Endothelial cell of umbilical vein (primary cell): Measurements from ENCODE around the gene MGARP. TPM values are rescaled to one million over a fixed set of nuclear protein-coding genes. Genes with fewer than 3 reads are reported as not detected.

Experiments used
- BruUV-seq: library from RNA; stranded (reverse); fragments of 400-500 nt; replicated peaks from 2 replicates; lab custom pipeline; 2021; lab: Mats Ljungman, UMichigan
- CTCF ChIA-PET: fragments of 300-600, 350-600 bp; sonication (Branson Sonifier 250); formaldehyde crosslinking; loops from one replicate; lab custom pipeline; 2021; ENCODE audit warnings: antibody characterized with exemption, inconsistent platforms; lab: Charles Lee
- POLR2A ChIA-PET: fragments of 300-600, 350-600 bp; sonication (Branson Sonifier 250); formaldehyde crosslinking; loops from one replicate; lab custom pipeline; 2021; ENCODE audit warnings: antibody characterized with exemption, inconsistent platforms; lab: Charles Lee
- DNase-seq: peaks from one replicate; pipeline ENCODE4 v3.0.0-alpha.2; 2011; ENCODE audit warnings: low read depth, low spot score
- FAIRE-seq: peaks from 2 replicates; lab custom pipeline; 2011; peaks lifted over from hg19 to GRCh38; lab: Jason Lieb, UNC
- H2AFZ ChIP-seq: 2 replicates; pipeline ENCODE4 v1.6.0; 2012; ENCODE audit warnings: low read depth, low read length, control low read depth, inconsistent platforms
- H3K27ac ChIP-seq: 2 replicates; pipeline ENCODE4 v1.5.1; 2011; ENCODE audit warnings: low read depth, mild to moderate bottlenecking, control low read depth, low read length, moderate library complexity; ENCODE audit not compliant: insufficient read depth
- H3K27me3 ChIP-seq, 2 experiments: 2 replicates each; pipeline versions ENCODE4 v1.6.0 to v1.6.1; 2011; ENCODE audit warnings: low read length in 2 of 2, mixed read lengths in 1 of 2; ENCODE audit not compliant: control insufficient read depth in 2 of 2, insufficient read depth in 2 of 2
- H3K36me3 ChIP-seq, 2 experiments: 2 replicates in 1 of 2; 3 replicates in 1 of 2; pipeline ENCODE4 v1.5.1; 2011; ENCODE audit warnings: low read length in 2 of 2, mild to moderate bottlenecking in 1 of 2, moderate library complexity in 1 of 2; ENCODE audit not compliant: control insufficient read depth in 2 of 2, insufficient read depth in 2 of 2; ENCODE audit errors: extremely low read depth in 1 of 2
- H3K4me1 ChIP-seq: 3 replicates; pipeline ENCODE4 v1.5.1; 2011; ENCODE audit warnings: mild to moderate bottlenecking, low read length; ENCODE audit not compliant: control insufficient read depth, insufficient read depth; ENCODE audit errors: extremely low read depth
- H3K4me2 ChIP-seq: 2 replicates; pipeline ENCODE4 v1.6.1; 2011; ENCODE audit warnings: low read length, control low read depth, mixed read lengths; ENCODE audit not compliant: insufficient read depth
- H3K4me3 ChIP-seq, 3 experiments: fragments of 200-600 bp in 1 of 3; sonication (generic), shearing (Covaris generic) in 1 of 3; replicated peaks in 1 of 3; 2 replicates each; pipeline ENCODE4 v1.5.1; 2011 to 2016; ENCODE audit warnings: control low read depth in 3 of 3, low read length in 3 of 3, mild to moderate bottlenecking in 2 of 3, inconsistent platforms in 1 of 3, low read depth in 1 of 3, moderate library complexity in 1 of 3; ENCODE audit not compliant: insufficient read depth in 1 of 3
- H3K79me2 ChIP-seq: 2 replicates; pipeline ENCODE4 v1.6.0; 2012; ENCODE audit warnings: low read length, inconsistent platforms; ENCODE audit not compliant: control insufficient read depth, insufficient read depth
- H3K9ac ChIP-seq: replicated peaks from 2 replicates; pipeline ENCODE3; 2011; ENCODE audit warnings: low read length, control low read depth; ENCODE audit not compliant: insufficient read depth; ENCODE audit errors: extremely low read depth
- H3K9me1 ChIP-seq: replicated peaks from 3 replicates; pipeline ENCODE4 v1.6.0; 2011; ENCODE audit warnings: mild to moderate bottlenecking, low read length; ENCODE audit not compliant: control insufficient read depth, insufficient read depth; ENCODE audit errors: extremely low read depth
- H3K9me3 ChIP-seq: replicated peaks from 2 replicates; pipeline ENCODE4 v1.5.1; 2012; ENCODE audit warnings: low read length, inconsistent platforms; ENCODE audit not compliant: control insufficient read depth, insufficient read depth
- H4K20me1 ChIP-seq: replicated peaks from 2 replicates; pipeline ENCODE3; 2011; ENCODE audit warnings: mild to moderate bottlenecking, low read length; ENCODE audit not compliant: control insufficient read depth, insufficient read depth; ENCODE audit errors: extremely low read depth
- EZH2 ChIP-seq: IDR thresholded peaks from 2 replicates; pipeline ENCODE4 v1.6.1; 2012; ENCODE audit warnings: borderline replicate concordance, low read depth, mild to moderate bottlenecking, moderate library complexity, low read length, inconsistent platforms; ENCODE audit not compliant: severe bottlenecking
- FOS ChIP-seq: IDR thresholded peaks from 2 replicates; pipeline ENCODE4 v1.6.1; 2011; ENCODE audit warnings: mild to moderate bottlenecking, low read length, moderate library complexity, borderline replicate concordance; ENCODE audit not compliant: insufficient read depth
- GATA2 ChIP-seq: IDR thresholded peaks from 2 replicates; pipeline ENCODE4 v1.7.0; 2011; ENCODE audit warnings: low read depth, mild to moderate bottlenecking, moderate library complexity, mixed read lengths, low read length; ENCODE audit not compliant: insufficient read length, insufficient read depth
- JUN ChIP-seq: IDR thresholded peaks from 2 replicates; pipeline ENCODE4 v1.6.1; 2011; ENCODE audit warnings: borderline replicate concordance, low read depth; ENCODE audit not compliant: insufficient read length, insufficient read depth
- MYC ChIP-seq: IDR thresholded peaks from one replicate; pipeline ENCODE4 v1.6.1; 2011; ENCODE audit warnings: mild to moderate bottlenecking, low read depth, low read length
- POLR2A ChIP-seq: IDR thresholded peaks from 2 replicates; pipeline ENCODE4 v1.6.1; 2012; ENCODE audit warnings: low read depth, mild to moderate bottlenecking, control low read depth, low read length
- POLR2AphosphoS5 ChIP-seq: IDR thresholded peaks from 2 replicates; pipeline ENCODE4 v1.6.1; 2012; ENCODE audit warnings: low read depth, mild to moderate bottlenecking, control low read depth, low read length, moderate library complexity; ENCODE audit not compliant: insufficient read depth
- dilution Hi-C: fragments of 300-500 bp; cut with MboI; formaldehyde crosslinking; loops from one replicate; pipeline ENCODE4 v1.15.0; 2019; ENCODE audit warnings: low sequenced_read_pairs; ENCODE audit not compliant: extremely low pct_ligation_motif_present
- intact Hi-C: fragments of 100-400 bp; cut with micrococcal nuclease; formaldehyde crosslinking; loops from one replicate; pipeline ENCODE4 v1.10.0; 2022
- polyA plus RNA-seq, 4 experiments: library from polyadenylated mRNA; depleted of rRNA in 3 of 4; stranded (reverse) in 3 of 4; unstranded in 1 of 4; fragments of >200 nt; gene quantifications; 2 replicates each; pipeline versions ENCODE4 v1.2.1 to v1.2.3, GENCODE V29; 2011 to 2012; ENCODE audit warnings: missing spikeins in 1 of 4
- total RNA-seq: library from RNA; stranded (reverse); gene quantifications from 2 replicates; pipeline ENCODE4 v1.2.3, GENCODE V29; 2021
- TF ChIP-seq, protein P1 (sequence below): IDR thresholded peaks from 2 replicates; pipeline ENCODE4 v1.6.1; 2011; ENCODE audit not compliant: insufficient read depth, insufficient read length
- TF ChIP-seq, protein P2 (sequence below), 2 donors: IDR thresholded peaks; 1 replicate in 1 of 2; 2 replicates in 1 of 2; pipeline ENCODE4 v1.5.1; 2011; ENCODE audit warnings: low read length in 2 of 2, mild to moderate bottlenecking in 2 of 2, moderate library complexity in 2 of 2, control low read depth in 1 of 2, inconsistent platforms in 1 of 2, low read depth in 1 of 2; ENCODE audit not compliant: insufficient read depth in 1 of 2; ENCODE audit errors: extremely low read depth in 1 of 2

The MGARP gene
- total and polyA plus RNA-seq, 2 donors (not counting 3 experiments of a cell fraction or from before 2014, with no cell fraction given): 25.9 to 26.6 TPM

DNA sequence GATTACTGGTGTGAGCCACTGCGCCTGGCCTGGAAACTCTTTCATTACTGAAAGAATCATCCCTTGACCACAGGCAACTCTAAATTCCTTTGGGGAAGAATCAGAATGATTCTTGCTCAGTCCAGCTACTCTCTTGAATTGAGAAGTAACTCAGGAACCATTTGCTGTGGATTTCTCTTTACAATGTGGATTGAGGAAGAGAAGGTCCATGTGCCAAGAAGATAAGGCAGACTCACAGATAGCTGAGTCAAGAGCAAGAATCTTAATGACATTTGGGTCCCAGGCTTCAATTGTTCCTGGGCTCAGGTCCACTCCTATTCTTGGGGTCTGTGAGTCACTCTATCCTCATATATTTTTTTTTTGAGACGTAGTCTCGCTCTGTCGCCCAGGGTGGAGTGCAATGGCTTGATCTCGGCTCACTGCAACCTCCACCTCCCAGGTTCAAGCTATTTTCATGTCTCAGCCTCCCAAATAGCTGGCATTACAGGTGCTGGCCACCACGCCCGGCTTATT is 6.2 kb upstream of the MGARP start:
- FAIRE-seq: no peak
- dilution Hi-C loops: no loop called here

DNA sequence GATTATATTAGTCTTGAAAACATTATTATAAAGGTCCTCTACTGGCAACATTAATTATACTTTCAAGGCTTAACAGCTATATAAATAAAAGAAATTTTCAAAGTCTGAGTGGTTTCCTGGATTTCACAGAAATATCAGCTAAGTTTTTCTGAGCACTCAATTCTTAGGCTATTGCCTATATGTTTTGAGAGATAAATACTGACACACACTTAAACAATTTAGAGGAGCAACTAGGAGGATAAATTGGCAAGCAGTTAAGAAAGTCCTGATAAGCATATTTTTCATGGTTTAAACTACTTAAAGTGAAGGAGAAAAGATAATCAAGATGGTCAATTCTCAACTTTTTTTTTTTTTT is 2.7 kb upstream of the MGARP start:
- no TSS peak for BruUV-seq
- no peaks in the 10 kb centered on the region for H4K20me1 ChIP-seq
- H3K9me1 ChIP-seq: no peaks in the 10 kb centered on the region
- ChIA-PET CTCF (interaction anchor here (0.6 to 5.0 kb wide), 12 partner anchors 10 to 252 kb away, joined by 3 to 74 read pairs (median 4); partner anchors contain the start of genes ELF2 and NAA15), POLR2A (interaction anchor here (1.4 kb wide), 1 partner anchor 18 kb away, joined by 4 read pairs; the partner anchor contains the start of gene NAA15)
- H2AFZ ChIP-seq: no peak overlapping the region
- H3K27me3 ChIP-seq: no peaks in the 10 kb centered on the region
- no peak overlapping the region for H3K9ac ChIP-seq
- H3K36me3 ChIP-seq: no peaks in the 10 kb centered on the region
- TF ChIP-seq EZH2 (no peak), JUN (no peak), GATA2 (no peak), POLR2AphosphoS5 (no peak), MYC (no peak), FOS (no peak), POLR2A (no peak)
- TF ChIP-seq, protein P1, sequence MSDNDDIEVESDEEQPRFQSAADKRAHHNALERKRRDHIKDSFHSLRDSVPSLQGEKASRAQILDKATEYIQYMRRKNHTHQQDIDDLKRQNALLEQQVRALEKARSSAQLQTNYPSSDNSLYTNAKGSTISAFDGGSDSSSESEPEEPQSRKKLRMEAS: no peak
- TF ChIP-seq, protein P2, sequence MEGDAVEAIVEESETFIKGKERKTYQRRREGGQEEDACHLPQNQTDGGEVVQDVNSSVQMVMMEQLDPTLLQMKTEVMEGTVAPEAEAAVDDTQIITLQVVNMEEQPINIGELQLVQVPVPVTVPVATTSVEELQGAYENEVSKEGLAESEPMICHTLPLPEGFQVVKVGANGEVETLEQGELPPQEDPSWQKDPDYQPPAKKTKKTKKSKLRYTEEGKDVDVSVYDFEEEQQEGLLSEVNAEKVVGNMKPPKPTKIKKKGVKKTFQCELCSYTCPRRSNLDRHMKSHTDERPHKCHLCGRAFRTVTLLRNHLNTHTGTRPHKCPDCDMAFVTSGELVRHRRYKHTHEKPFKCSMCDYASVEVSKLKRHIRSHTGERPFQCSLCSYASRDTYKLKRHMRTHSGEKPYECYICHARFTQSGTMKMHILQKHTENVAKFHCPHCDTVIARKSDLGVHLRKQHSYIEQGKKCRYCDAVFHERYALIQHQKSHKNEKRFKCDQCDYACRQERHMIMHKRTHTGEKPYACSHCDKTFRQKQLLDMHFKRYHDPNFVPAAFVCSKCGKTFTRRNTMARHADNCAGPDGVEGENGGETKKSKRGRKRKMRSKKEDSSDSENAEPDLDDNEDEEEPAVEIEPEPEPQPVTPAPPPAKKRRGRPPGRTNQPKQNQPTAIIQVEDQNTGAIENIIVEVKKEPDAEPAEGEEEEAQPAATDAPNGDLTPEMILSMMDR (IDR thresholded peaks at IDR 0.05; ENCODE audit: extremely low read depth in 1 of 2, insufficient read depth in 1 of 2, low read depth in 1 of 2, low read length in 2 of 2): no peak
- H3K4me1 ChIP-seq: peaks cover 26% of the 10 kb centered on the region
- H3K4me3 ChIP-seq: no peak overlapping the region
- H3K9me3 ChIP-seq: no peaks in the 10 kb centered on the region
- H3K79me2 ChIP-seq: no peaks in the 10 kb centered on the region
- H3K4me2 ChIP-seq: peak overlapping the region; percentile 40
- no peak overlapping the region for H3K27ac ChIP-seq
- DNase-seq (no peak), FAIRE-seq (no peak)
- intact Hi-C loops: loop anchor here (5.0 kb wide), 2 partner anchors 55 to 185 kb away; no protein-coding TSS in a partner anchor
- dilution Hi-C loops: no loop called here

More for the DNA sequence above, 6.2 kb upstream of the MGARP start:
- Histone ChIP-seq H3K4me1 (peaks cover 16% of the 10 kb centered on the region), H3K27me3 (no peaks in the 10 kb centered on the region), H3K9me3 (no peaks in the 10 kb centered on the region), H4K20me1 (no peaks in the 10 kb centered on the region), H3K79me2 (no peaks in the 10 kb centered on the region), H3K9me1 (no peaks in the 10 kb centered on the region), H3K4me3 (no peak overlapping the region), H3K9ac (no peak overlapping the region), H3K36me3 (no peaks in the 10 kb centered on the region), H2AFZ (no peak overlapping the region), H3K4me2 (no peak overlapping the region), H3K27ac (no peak overlapping the region)
- ChIA-PET POLR2A (no interaction called here), CTCF (interaction anchor here (1.0 to 3.8 kb wide), 2 partner anchors 10 to 256 kb away, joined by 3 to 22 read pairs; no protein-coding TSS in a partner anchor)
- intact Hi-C loops: no loop called here
- no peak for DNase-seq
- no peak for TF ChIP-seq JUN
- no peak for TF ChIP-seq POLR2A
- no peak for TF ChIP-seq POLR2AphosphoS5
- TF ChIP-seq EZH2: no peak
- TF ChIP-seq FOS: no peak
- TF ChIP-seq GATA2: no peak
- no TSS peak for BruUV-seq
